ENCODE results near the gene FAM53A. TPM values are rescaled to one million over a fixed set of nuclear protein-coding genes. Genes with fewer than 3 reads are reported as not detected.

Gene FAM53A
- polyA plus RNA-seq, 12 donors = 0.72 to 1.7 (median 1.3) TPM; not detected in 2

GRCh38 chr4:1623821-1624518 is 60.1 kb downstream of the FAM53A start:
- no peak for DNase-seq

- DNase-seq = no peak
Measured at GRCh38 chr4:1623400-1623799, 60.7 kb downstream of the FAM53A start.

GRCh38 chr4:1622956-1623355 is 61.2 kb downstream of the FAM53A start:
- DNase-seq = no peak

- DNase-seq = no peak
Measured at GRCh38 chr4:1622238-1622637, 61.9 kb downstream of the FAM53A start.

- DNase-seq = no peak
Measured at GRCh38 chr4:1621526-1621925, 62.6 kb downstream of the FAM53A start.

GRCh38 chr4:1619151-1619672 is 64.9 kb downstream of the FAM53A start:
- no peak for DNase-seq

- no peak for DNase-seq
Measured at GRCh38 chr4:1618438-1618837, 65.7 kb downstream of the FAM53A start.

- no peak for DNase-seq
Measured at GRCh38 chr4:1616557-1616930, 67.6 kb downstream of the FAM53A start.

- DNase-seq = no peak
Measured at GRCh38 chr4:1615786-1616556, 68.1 kb downstream of the FAM53A start.

GRCh38 chr4:1614854-1615595 is 69.1 kb downstream of the FAM53A start:
- no peak for DNase-seq

GRCh38 chr4:1614502-1614853 is 69.6 kb downstream of the FAM53A start:
- DNase-seq = no peak

- no peak for DNase-seq
Measured at GRCh38 chr4:1614049-1614448, 70.1 kb downstream of the FAM53A start.

GRCh38 chr4:1613099-1613495 is 71.0 kb downstream of the FAM53A start:
- no peak for DNase-seq

GRCh38 chr4:1612278-1613098 is 71.6 kb downstream of the FAM53A start:
- DNase-seq = no peak

GRCh38 chr4:1611501-1611870 is 72.6 kb downstream of the FAM53A start:
- DNase-seq = no peak

- DNase-seq = no peak
Measured at GRCh38 chr4:1610791-1611500, 73.2 kb downstream of the FAM53A start.

GRCh38 chr4:1609901-1610790 is 74.0 kb downstream of the FAM53A start:
- DNase-seq = no peak

GRCh38 chr4:1608821-1609500 is 75.2 kb downstream of the FAM53A start:
- DNase-seq = no peak

GRCh38 chr4:1608196-1608820 is 75.8 kb downstream of the FAM53A start:
- no peak for DNase-seq

Data from muscle of arm (tissue), 12 donors.